ENCODE results near the gene PCDH9. TPM values are rescaled to one million over a fixed set of nuclear protein-coding genes. Genes with fewer than 3 reads are reported as not detected.
A peak's percentile ranks its signal among the peaks of the same experiment; 100 is the strongest.

PCDH9 gene
- total and polyA plus RNA-seq, 7 experiments from 2014 or later = 0.08 to 1.3 (median 0.21) TPM

DNA sequence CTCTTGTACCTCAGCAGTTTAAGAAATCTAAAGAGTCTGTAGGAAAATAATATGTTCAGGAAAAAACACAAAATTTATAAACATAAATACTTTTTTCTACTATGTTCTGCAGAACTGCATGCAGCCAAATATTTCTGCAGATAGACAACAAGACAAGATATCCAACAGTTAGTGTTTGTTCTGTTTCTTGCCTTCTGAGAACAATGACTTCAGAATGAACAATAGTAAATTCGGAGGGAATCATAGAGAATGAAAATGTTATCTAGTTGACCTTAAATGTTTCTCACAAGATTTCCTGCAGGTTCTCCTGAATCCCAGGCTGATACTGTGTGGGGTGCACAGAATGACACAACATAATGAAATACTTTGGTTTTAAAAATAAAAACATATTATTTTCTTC is 180.4 kb downstream of the PCDH9 start:
- no peaks in the 10 kb centered on the region for H3K36me3 ChIP-seq (ENCODE audit: control insufficient read depth in 2 of 3, insufficient read depth in 3 of 3, low read length in 3 of 3)
- no peak overlapping the region for H3K27ac ChIP-seq (ENCODE audit: low read depth, low read length)
- Mint-ChIP-seq H3K36me3 (no peaks in the 10 kb centered on the region), H3K4me3 (no peak overlapping the region), H3K27me3 (no peaks in the 10 kb centered on the region), H3K4me1 (peaks cover 0 to 10% (median 4%) of the 10 kb centered on the region in 7 donors), H3K27ac (no peak overlapping the region), H3K9me3 (peaks cover 0 to 5% (median 0%) of the 10 kb centered on the region in 11 donors)
- no peaks in the 10 kb centered on the region for H3K27me3 ChIP-seq (ENCODE audit: control insufficient read depth in 2 of 2, insufficient read depth in 2 of 2, low read length in 2 of 2)
- ChIA-PET POLR2A (no interaction called here), CTCF (no interaction called here)
- H3K9me3 ChIP-seq (ENCODE audit: control insufficient read depth in 2 of 3, low read length in 3 of 3) = no peaks in the 10 kb centered on the region
- ATAC-seq = no peak
- DNase-seq = no peak
- intact Hi-C loops (cut with micrococcal nuclease) = no loop called here
- H3K4me3 ChIP-seq (ENCODE audit: low read length) = no peak overlapping the region
- no peaks in the 10 kb centered on the region for H3K4me1 ChIP-seq (ENCODE audit: control insufficient read depth in 2 of 2, insufficient read depth in 2 of 2, low read length in 2 of 2)

GRCh38 chr13:67048821-67049150 is 181.3 kb downstream of the PCDH9 start:
- Mint-ChIP-seq H3K27me3 (no peaks in the 10 kb centered on the region), H3K36me3 (no peaks in the 10 kb centered on the region), H3K27ac (no peak overlapping the region), H3K4me3 (no peak overlapping the region), H3K9me3 (peaks cover 0 to 5% (median 0%) of the 10 kb centered on the region in 11 donors), H3K4me1 (peaks cover 0 to 10% (median 4%) of the 10 kb centered on the region in 7 donors)
- intact Hi-C loops (cut with micrococcal nuclease) = no loop called here
- no peaks in the 10 kb centered on the region for H3K27me3 ChIP-seq (ENCODE audit: control insufficient read depth in 2 of 2, insufficient read depth in 2 of 2, low read length in 2 of 2)
- ATAC-seq (no peak), DNase-seq (no peak)
- H3K4me3 ChIP-seq (ENCODE audit: low read length) = no peak overlapping the region
- no peak overlapping the region for H3K27ac ChIP-seq (ENCODE audit: low read depth, low read length)
- POLR2A ChIA-PET = no interaction called here
- CTCF ChIA-PET = no interaction called here
- H3K36me3 ChIP-seq (ENCODE audit: control insufficient read depth in 2 of 3, insufficient read depth in 3 of 3, low read length in 3 of 3) = no peaks in the 10 kb centered on the region
- no peaks in the 10 kb centered on the region for H3K9me3 ChIP-seq (ENCODE audit: control insufficient read depth in 2 of 3, low read length in 3 of 3)
- no peaks in the 10 kb centered on the region for H3K4me1 ChIP-seq (ENCODE audit: control insufficient read depth in 2 of 2, insufficient read depth in 2 of 2, low read length in 2 of 2)

DNA sequence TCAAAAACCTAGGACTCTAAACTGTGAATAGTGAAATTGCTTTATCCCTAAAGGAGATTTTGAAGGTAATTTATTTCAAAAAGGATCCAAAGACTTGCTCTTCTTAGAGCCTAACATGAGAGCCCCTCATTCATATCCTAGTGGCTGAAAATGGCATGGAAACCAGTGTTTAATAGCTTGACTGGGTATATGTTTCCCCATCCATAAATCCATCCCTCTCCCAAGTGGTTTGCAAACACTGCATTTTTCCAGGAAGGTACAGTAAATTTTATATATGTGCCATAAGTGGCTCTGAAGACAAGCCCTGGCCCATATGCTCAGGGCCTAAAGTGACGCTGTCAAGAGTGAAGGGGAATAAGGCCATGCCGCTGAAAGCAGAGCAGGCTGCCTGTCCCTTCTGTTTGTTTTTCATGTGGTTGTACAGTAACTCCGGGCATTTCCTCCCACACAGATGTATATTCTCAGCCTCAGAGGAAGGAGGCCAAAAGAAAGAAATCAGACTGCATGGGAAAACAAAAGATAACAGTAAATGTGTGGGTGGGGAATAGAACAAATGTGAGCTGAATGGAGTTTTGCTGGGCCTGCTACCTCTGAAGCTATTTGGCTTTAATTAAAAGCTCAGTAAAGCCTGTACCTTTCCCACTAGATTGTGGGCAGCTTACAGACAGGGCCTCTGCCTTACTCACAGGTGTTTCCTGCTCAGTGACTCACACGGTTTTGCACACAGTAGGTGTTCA is 181.9 kb downstream of the PCDH9 start:
- Histone ChIP-seq H3K4me1 (ENCODE audit: control insufficient read depth in 2 of 2, insufficient read depth in 2 of 2, low read length in 2 of 2) (no peaks in the 10 kb centered on the region), H3K27ac (ENCODE audit: low read depth, low read length) (no peak overlapping the region), H3K36me3 (ENCODE audit: control insufficient read depth in 2 of 3, insufficient read depth in 3 of 3, low read length in 3 of 3) (no peaks in the 10 kb centered on the region), H3K9me3 (ENCODE audit: control insufficient read depth in 2 of 3, low read length in 3 of 3) (no peaks in the 10 kb centered on the region), H3K4me3 (ENCODE audit: low read length) (no peak overlapping the region), H3K27me3 (ENCODE audit: control insufficient read depth in 2 of 2, insufficient read depth in 2 of 2, low read length in 2 of 2) (no peaks in the 10 kb centered on the region)
- Mint-ChIP-seq H3K4me1 (peaks cover 0 to 10% (median 4%) of the 10 kb centered on the region in 7 donors), H3K36me3 (no peaks in the 10 kb centered on the region), H3K9me3 (peaks cover 0 to 5% (median 0%) of the 10 kb centered on the region in 11 donors), H3K27ac (peak overlapping the region in 1 of 9 donors; percentile 64), H3K27me3 (no peaks in the 10 kb centered on the region), H3K4me3 (no peak overlapping the region)
- intact Hi-C loops (cut with micrococcal nuclease) = no loop called here
- ChIA-PET CTCF (no interaction called here), POLR2A (no interaction called here)
- DNase-seq (no peak), ATAC-seq (no peak)

- POLR2A ChIA-PET = no interaction called here
- intact Hi-C loops (cut with micrococcal nuclease) = no loop called here
- no peak overlapping the region for H3K27ac Mint-ChIP-seq
- H3K4me3 ChIP-seq (ENCODE audit: low read length) = no peak overlapping the region
- no peak overlapping the region for H3K4me3 Mint-ChIP-seq
- H3K36me3 Mint-ChIP-seq = no peaks in the 10 kb centered on the region
- no peaks in the 10 kb centered on the region for H3K9me3 ChIP-seq (ENCODE audit: control insufficient read depth in 2 of 3, low read length in 3 of 3)
- DNase-seq (no peak), ATAC-seq (no peak)
- no peaks in the 10 kb centered on the region for H3K36me3 ChIP-seq (ENCODE audit: control insufficient read depth in 2 of 3, insufficient read depth in 3 of 3, low read length in 3 of 3)
- H3K27me3 ChIP-seq (ENCODE audit: control insufficient read depth in 2 of 2, insufficient read depth in 2 of 2, low read length in 2 of 2) = no peaks in the 10 kb centered on the region
- no peaks in the 10 kb centered on the region for H3K27me3 Mint-ChIP-seq
- CTCF ChIA-PET = no interaction called here
- H3K4me1 ChIP-seq (ENCODE audit: control insufficient read depth in 2 of 2, insufficient read depth in 2 of 2, low read length in 2 of 2) = no peaks in the 10 kb centered on the region
- H3K27ac ChIP-seq (ENCODE audit: low read depth, low read length) = no peak overlapping the region
- H3K4me1 Mint-ChIP-seq = peaks cover 0 to 10% (median 4%) of the 10 kb centered on the region in 7 donors
- H3K9me3 Mint-ChIP-seq = peaks cover 0 to 6% (median 0%) of the 10 kb centered on the region in 11 donors
Measured at GRCh38 chr13:67045357-67045756, 184.8 kb downstream of the PCDH9 start.

DNA sequence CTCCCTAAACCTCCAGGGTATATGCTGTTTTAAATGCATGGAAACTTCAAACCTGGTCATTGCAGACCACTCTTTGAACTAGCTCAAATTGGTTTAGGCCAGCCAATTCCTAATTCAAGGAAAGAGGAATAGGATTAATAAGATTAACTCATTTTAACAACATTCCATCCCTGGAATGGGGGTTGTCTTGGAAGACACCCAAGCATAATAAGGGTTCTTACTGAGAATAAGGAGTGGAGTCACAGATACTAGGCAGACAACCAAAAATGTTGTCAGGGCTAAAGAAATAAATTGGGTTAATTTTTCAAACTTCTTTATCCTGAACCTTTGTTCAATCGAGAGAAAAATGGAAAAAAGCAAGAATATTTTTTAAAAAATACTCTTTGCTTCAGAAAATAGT is 186.2 kb downstream of the PCDH9 start:
- no peak overlapping the region for H3K27ac Mint-ChIP-seq
- no peaks in the 10 kb centered on the region for H3K36me3 Mint-ChIP-seq
- no peak overlapping the region for H3K27ac ChIP-seq (ENCODE audit: low read depth, low read length)
- POLR2A ChIA-PET = no interaction called here
- peaks cover 0 to 6% (median 0%) of the 10 kb centered on the region in 11 donors for H3K9me3 Mint-ChIP-seq
- H3K4me3 ChIP-seq (ENCODE audit: low read length) = no peak overlapping the region
- H3K27me3 ChIP-seq (ENCODE audit: control insufficient read depth in 2 of 2, insufficient read depth in 2 of 2, low read length in 2 of 2) = no peaks in the 10 kb centered on the region
- H3K27me3 Mint-ChIP-seq = no peaks in the 10 kb centered on the region
- no peak for ATAC-seq
- intact Hi-C loops (cut with micrococcal nuclease) = no loop called here
- no peak for DNase-seq
- no peaks in the 10 kb centered on the region for H3K4me1 ChIP-seq (ENCODE audit: control insufficient read depth in 2 of 2, insufficient read depth in 2 of 2, low read length in 2 of 2)
- no peak overlapping the region for H3K4me3 Mint-ChIP-seq
- H3K36me3 ChIP-seq (ENCODE audit: control insufficient read depth in 2 of 3, insufficient read depth in 3 of 3, low read length in 3 of 3) = no peaks in the 10 kb centered on the region
- H3K9me3 ChIP-seq (ENCODE audit: control insufficient read depth in 2 of 3, low read length in 3 of 3) = no peaks in the 10 kb centered on the region
- CTCF ChIA-PET = no interaction called here
- peaks cover 0 to 10% (median 4%) of the 10 kb centered on the region in 7 donors for H3K4me1 Mint-ChIP-seq

- no peak overlapping the region for H3K4me3 ChIP-seq (ENCODE audit: low read length)
- no peaks in the 10 kb centered on the region for H3K27me3 Mint-ChIP-seq
- H3K27me3 ChIP-seq (ENCODE audit: control insufficient read depth in 2 of 2, insufficient read depth in 2 of 2, low read length in 2 of 2) = no peaks in the 10 kb centered on the region
- DNase-seq (no peak), ATAC-seq (no peak)
- no peaks in the 10 kb centered on the region for H3K4me1 Mint-ChIP-seq
- no peaks in the 10 kb centered on the region for H3K36me3 ChIP-seq (ENCODE audit: control insufficient read depth in 2 of 3, insufficient read depth in 3 of 3, low read length in 3 of 3)
- CTCF ChIA-PET = no interaction called here
- no peak overlapping the region for H3K27ac Mint-ChIP-seq
- POLR2A ChIA-PET = no interaction called here
- no peaks in the 10 kb centered on the region for H3K9me3 ChIP-seq (ENCODE audit: control insufficient read depth in 2 of 3, low read length in 3 of 3)
- H3K9me3 Mint-ChIP-seq = peaks cover 0 to 6% (median 0%) of the 10 kb centered on the region in 11 donors
- no peaks in the 10 kb centered on the region for H3K36me3 Mint-ChIP-seq
- intact Hi-C loops (cut with micrococcal nuclease) = no loop called here
- no peaks in the 10 kb centered on the region for H3K4me1 ChIP-seq (ENCODE audit: control insufficient read depth in 2 of 2, insufficient read depth in 2 of 2, low read length in 2 of 2)
- no peak overlapping the region for H3K27ac ChIP-seq (ENCODE audit: low read depth, low read length)
- H3K4me3 Mint-ChIP-seq = no peak overlapping the region
Measured at GRCh38 chr13:67042556-67042955, 187.6 kb downstream of the PCDH9 start.

- no peaks in the 10 kb centered on the region for H3K9me3 ChIP-seq (ENCODE audit: control insufficient read depth in 2 of 3, low read length in 3 of 3)
- no peaks in the 10 kb centered on the region for H3K36me3 ChIP-seq (ENCODE audit: control insufficient read depth in 2 of 3, insufficient read depth in 3 of 3, low read length in 3 of 3)
- Mint-ChIP-seq H3K27me3 (no peaks in the 10 kb centered on the region), H3K27ac (no peak overlapping the region), H3K36me3 (no peaks in the 10 kb centered on the region), H3K9me3 (peaks cover 0 to 3% (median 0%) of the 10 kb centered on the region in 11 donors), H3K4me3 (no peak overlapping the region), H3K4me1 (no peaks in the 10 kb centered on the region)
- no peak for ATAC-seq
- H3K4me1 ChIP-seq (ENCODE audit: control insufficient read depth in 2 of 2, insufficient read depth in 2 of 2, low read length in 2 of 2) = no peaks in the 10 kb centered on the region
- intact Hi-C loops (cut with micrococcal nuclease) = no loop called here
- H3K27ac ChIP-seq (ENCODE audit: low read depth, low read length) = no peak overlapping the region
- DNase-seq = no peak
- POLR2A ChIA-PET = no interaction called here
- H3K4me3 ChIP-seq (ENCODE audit: low read length) = no peak overlapping the region
- CTCF ChIA-PET = no interaction called here
- H3K27me3 ChIP-seq (ENCODE audit: control insufficient read depth in 2 of 2, insufficient read depth in 2 of 2, low read length in 2 of 2) = no peaks in the 10 kb centered on the region
Measured at GRCh38 chr13:67036699-67037457, 193.3 kb downstream of the PCDH9 start.
